Heart right ventricle (tissue), 16 donors: Measurements from ENCODE around the gene ZBTB1. TPM values are rescaled to one million over a fixed set of nuclear protein-coding genes. Genes with fewer than 3 reads are reported as not detected.
A peak's percentile ranks its signal among the peaks of the same experiment; 100 is the strongest.

Experiments
- ATAC-seq, 8 donors: fragments of 200-7000 bp; cut with Tn5 transposase; one replicate each; pipeline ENCODE4 v1.9.1; 2020; ENCODE audit warnings: mild to moderate bottlenecking in 8 of 8, moderate library complexity in 8 of 8, moderate number of reproducible peaks in 1 of 8
- DNase-seq, 2 donors: peaks; one replicate each; pipeline ENCODE4 v3.0.0-alpha.2; 2020
- H3K27ac ChIP-seq, 10 donors: fragments of 200-600 bp; sonication (generic) in 2 of 10; one replicate each; pipeline versions ENCODE4 v1.5.0 to v1.8.0; 2020 to 2022; ENCODE audit warnings: mild to moderate bottlenecking in 3 of 10
- H3K27me3 ChIP-seq, 7 donors: fragments of 200-600 bp; one replicate each; pipeline ENCODE4 v1.8.0; 2021 to 2022; ENCODE audit warnings: mild to moderate bottlenecking in 2 of 7
- H3K36me3 ChIP-seq, 9 donors: fragments of 200-600 bp; sonication (generic) in 1 of 9; one replicate each; pipeline versions ENCODE4 v1.5.0 to v1.8.0; 2020 to 2022; ENCODE audit warnings: mild to moderate bottlenecking in 2 of 9
- H3K4me1 ChIP-seq, 9 donors: fragments of 200-600 bp; sonication (generic) in 1 of 9; one replicate each; pipeline versions ENCODE4 v1.5.0 to v1.8.0; 2020 to 2022; ENCODE audit warnings: mild to moderate bottlenecking in 4 of 9
- H3K4me3 ChIP-seq, 10 donors: fragments of 200-600 bp; sonication (generic) in 2 of 10; one replicate each; pipeline versions ENCODE4 v1.5.0 to v1.8.0; 2020 to 2022; ENCODE audit warnings: mild to moderate bottlenecking in 7 of 10, moderate library complexity in 2 of 10
- H3K9me3 ChIP-seq, 11 donors: fragments of 200-600 bp in 10 of 11; sonication (generic) in 2 of 11; one replicate each; pipeline versions ENCODE4 v1.5.0 to v1.8.0; 2013 to 2022; ENCODE audit warnings: mild to moderate bottlenecking in 2 of 11, control low read depth in 1 of 11, moderate library complexity in 1 of 11
- CTCF ChIP-seq, 9 donors: fragments of 200-600 bp; sonication (generic) in 2 of 9; IDR thresholded peaks; one replicate each; pipeline versions ENCODE4 v1.5.0 to v1.8.0; 2021 to 2022; ENCODE audit warnings: antibody characterized with exemption in 9 of 9, mild to moderate bottlenecking in 5 of 9, moderate library complexity in 1 of 9
- WGBS, 2 donors: extraction: QIAGEN DNeasy Blood & Tissue Kit; methylation state at CpG; one replicate each; pipeline ENCODE4 v1.1.7; 2013; ENCODE audit warnings: inconsistent platforms in 1 of 2; 5-methylcytosine and 5-hydroxymethylcytosine counted together
- intact Hi-C, 10 donors: fragments of 100-400 bp; cut with DNase I; formaldehyde crosslinking; loops; one replicate each; pipeline versions ENCODE4 v1.11.1 to v1.14.2; 2022
- polyA plus RNA-seq, 2 donors: library from polyadenylated mRNA; stranded (reverse); fragments of 200-250 nt; gene quantifications; one replicate each; pipeline ENCODE4 v1.2.3, GENCODE V29; 2013
- total RNA-seq, 10 donors: library from RNA; stranded (reverse); fragmentation: NEBNext Ultra II Directional in 3 of 10; extraction: Animal tissue kit (Norgen Biotek cat#: 25700) in 3 of 10; gene quantifications; one replicate each; pipeline versions ENCODE4 v1.2.1 to v1.2.4, GENCODE V29; 2021 to 2023
- donor health status: Arrhythmogenic right ventricular cardiomyopathy.
- donor health status: ischemic (EF 13 %, LVEDD 7.1; RV severe dilation, severe dysfunction).
- donor health status: healthy with polysubstance abuse.
- donor health status: DM: no; HTN: yes; CAD: no.
- donor health status: DM: no; HTN: no; CAD: no.
- donor health status: ischemic (EF 25% LVEDD 6.9; RV normal size, moderate dysfunction).
- donor health status: ischemic (EF 25% LVEDD 5.7; RV mildly dilated, moderate dysfunction).
- donor health status: healthy.
- donor health status: DM: yes; HTN: yes; CAD: no.
- donor health status: Ischemic cardiomyopathy.
- donor health status: ischemic (EF 35%, LVEDD 5.7; RV mildly dilated, moderate dysfunction).
- donor health status: nonischemic (EF 11% LVEDD 7.7; RV severe dilation, severe dysfunction).
- donor health status: DM: yes; HTN: yes; CAD: no.
- donor health status: PGD.
- donor health status: ischemic (EF 29% LVEDD 5.4; RV normal size, mild dysfunction).
- donor health status: nonischemic (EF 23%, LVEDD 6.1; RV moderate dilation, normal function).

The ZBTB1 gene
- total and polyA plus RNA-seq, 12 donors: 5.6 to 26.4 (median 20.6) TPM

GRCh38 chr14:64541261-64541971, 36.8 kb downstream of the ZBTB1 start:
- DNase-seq: peak in 1 of 2 donors; percentile 11
- TF ChIP-seq CTCF (IDR thresholded peaks at IDR 0.05): no peak
- peaks cover 0 to 13% (median 0%) of the 10 kb centered on the region in 11 donors for H3K9me3 ChIP-seq
- peak overlapping the region in 9 of 10 donors; percentile 21 to 75 (median 71) for H3K4me3 ChIP-seq
- intact Hi-C loops: loop anchor here in 9 of 10 donors (2.0 to 10.0 kb wide), 4 partner anchors 93 to 233 kb away; no protein-coding TSS in a partner anchor
- peaks cover 0 to 44% (median 4%) of the 10 kb centered on the region in 7 donors for H3K27me3 ChIP-seq
- peaks cover 0 to 35% (median 16%) of the 10 kb centered on the region in 9 donors for H3K4me1 ChIP-seq
- ATAC-seq: no peak
- WGBS, 2 donors: 15% methylated on average over 73 of the region's 73 CpGs
- no peak overlapping the region for H3K27ac ChIP-seq
- no peaks in the 10 kb centered on the region for H3K36me3 ChIP-seq

DNA sequence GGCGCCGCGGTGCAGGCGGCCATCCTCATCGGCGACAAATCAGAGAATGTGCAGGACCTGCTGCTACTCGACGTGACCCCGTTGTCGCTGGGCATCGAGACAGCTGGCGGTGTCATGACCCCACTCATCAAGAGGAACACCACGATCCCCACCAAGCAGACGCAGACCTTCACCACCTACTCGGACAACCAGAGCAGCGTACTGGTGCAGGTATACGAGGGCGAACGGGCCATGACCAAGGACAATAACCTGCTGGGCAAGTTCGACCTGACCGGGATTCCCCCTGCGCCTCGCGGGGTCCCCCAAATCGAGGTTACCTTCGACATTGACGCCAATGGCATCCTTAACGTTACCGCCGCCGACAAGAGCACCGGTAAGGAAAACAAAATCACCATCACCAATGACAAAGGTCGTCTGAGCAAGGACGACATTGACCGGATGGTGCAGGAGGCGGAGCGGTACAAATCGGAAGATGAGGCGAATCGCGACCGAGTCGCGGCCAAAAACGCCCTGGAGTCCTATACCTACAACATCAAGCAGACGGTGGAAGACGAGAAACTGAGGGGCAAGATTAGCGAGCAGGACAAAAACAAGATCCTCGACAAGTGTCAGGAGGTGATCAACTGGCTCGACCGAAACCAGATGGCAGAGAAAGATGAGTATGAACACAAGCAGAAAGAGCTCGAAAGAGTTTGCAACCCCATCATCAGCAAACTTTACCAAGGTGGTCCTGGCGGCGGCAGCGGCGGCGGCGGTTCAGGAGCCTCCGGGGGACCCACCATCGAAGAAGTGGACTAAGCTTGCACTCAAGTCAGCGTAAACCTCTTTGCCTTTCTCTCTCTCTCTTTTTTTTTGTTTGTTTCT, 37.6 kb downstream of the ZBTB1 start:
- TF ChIP-seq CTCF (IDR thresholded peaks at IDR 0.05): no peak
- peaks cover 0 to 35% (median 16%) of the 10 kb centered on the region in 9 donors for H3K4me1 ChIP-seq
- H3K36me3 ChIP-seq: no peaks in the 10 kb centered on the region
- H3K27ac ChIP-seq: peak overlapping the region in 1 of 10 donors; percentile 15
- no peak for DNase-seq
- peak overlapping the region in 9 of 10 donors; percentile 21 to 75 (median 71) for H3K4me3 ChIP-seq
- 8 to 11% methylated on average over 61 of the region's 61 CpGs for WGBS, 2 donors
- H3K9me3 ChIP-seq: peaks cover 0 to 13% (median 0%) of the 10 kb centered on the region in 11 donors
- no peak for ATAC-seq
- H3K27me3 ChIP-seq: peaks cover 0 to 44% (median 4%) of the 10 kb centered on the region in 7 donors
- intact Hi-C loops: loop anchor here in 9 of 10 donors (2.0 to 10.0 kb wide), 4 partner anchors 93 to 233 kb away; no protein-coding TSS in a partner anchor

GRCh38 chr14:64542836-64543201, 38.2 kb downstream of the ZBTB1 start:
- Histone ChIP-seq H3K36me3 (no peaks in the 10 kb centered on the region), H3K27me3 (peaks cover 0 to 44% (median 6%) of the 10 kb centered on the region in 7 donors), H3K9me3 (peaks cover 0 to 13% (median 0%) of the 10 kb centered on the region in 11 donors), H3K27ac (no peak overlapping the region), H3K4me1 (peaks cover 0 to 35% (median 16%) of the 10 kb centered on the region in 9 donors), H3K4me3 (peak overlapping the region in 7 of 10 donors; percentile 36 to 75 (median 72))
- 70 to 71% methylated on average over 4 of the region's 4 CpGs for WGBS, 2 donors
- no peak for TF ChIP-seq CTCF (IDR thresholded peaks at IDR 0.05)
- intact Hi-C loops: loop anchor here in 4 of 10 donors (5.0 to 10.0 kb wide), 3 partner anchors 92 to 232 kb away; no protein-coding TSS in a partner anchor
- DNase-seq: no peak
- ATAC-seq: no peak
